HEK293 (cell line): Measurements from ENCODE around the gene NEK6.

Source experiments
- CTCF ChIA-PET: fragments of 350-600 bp; formaldehyde crosslinking; extraction: SDS; loops from one replicate; lab custom pipeline; 2021; ENCODE audit warnings: antibody characterized with exemption; lab: Yijun Ruan, JAX
- POLR2A ChIA-PET: fragments of 300-600 bp; formaldehyde crosslinking; extraction: SDS; loops from one replicate; lab custom pipeline; 2020; ENCODE audit warnings: antibody characterized with exemption, inconsistent platforms; lab: Yijun Ruan, JAX
- H3K27ac ChIP-seq: fragments of 200-500 bp; sonication (Bioruptor generic); 2 replicates; pipeline ENCODE4 v1.5.1; 2014; ENCODE audit warnings: low read depth, low read length, control low read depth, inconsistent platforms; ENCODE audit errors: extremely low read depth
- H3K36me3 ChIP-seq, 2 experiments: fragments of 200-500 bp in 1 of 2; sonication (Bioruptor generic) in 1 of 2; 1 replicate in 1 of 2; 2 replicates in 1 of 2; pipeline ENCODE4 v1.5.1; 2014 to 2017; ENCODE audit warnings: inconsistent platforms in 2 of 2, low read length in 2 of 2; ENCODE audit not compliant: control insufficient read depth in 2 of 2, insufficient read depth in 1 of 2
- H3K4me1 ChIP-seq: fragments of 200-500 bp; sonication (Bioruptor generic); 2 replicates; pipeline ENCODE4 v1.5.1; 2014; ENCODE audit warnings: mild to moderate bottlenecking, low read length, inconsistent platforms; ENCODE audit not compliant: control insufficient read depth, insufficient read depth
- H3K4me3 ChIP-seq: 2 replicates; pipeline ENCODE4 v1.5.1; 2011; ENCODE audit warnings: low read depth, mild to moderate bottlenecking, control low read depth, low read length, moderate library complexity
- H3K9me3 ChIP-seq: fragments of 200-500 bp; sonication (Bioruptor generic); 2 replicates; pipeline ENCODE4 v1.5.1; 2014; ENCODE audit warnings: low read depth, low read length, inconsistent platforms; ENCODE audit not compliant: control insufficient read depth, insufficient read depth
- IKZF3 ChIP-seq: fragments of 450-650 bp; IDR thresholded peaks from 2 replicates; pipeline ENCODE4 v1.5.0; 2018; ENCODE audit warnings: missing biosample characterization, mild to moderate bottlenecking, missing genetic modification characterization, moderate library complexity
- MYNN ChIP-seq: fragments of 450-650 bp; formaldehyde crosslinking; IDR thresholded peaks from 2 replicates; pipeline ENCODE4 v1.5.1; 2016; ENCODE audit warnings: missing biosample characterization, missing genetic modification characterization, borderline replicate concordance
- SCRT2 ChIP-seq: fragments of 450-650 bp; formaldehyde crosslinking; IDR thresholded peaks from 2 replicates; pipeline ENCODE4 v1.5.1; 2016; ENCODE audit warnings: missing biosample characterization, missing genetic modification characterization
- ZBTB20 ChIP-seq: fragments of 450-650 bp; formaldehyde crosslinking; IDR thresholded peaks from 2 replicates; pipeline ENCODE4 v1.5.1; 2016; ENCODE audit warnings: missing biosample characterization, missing genetic modification characterization
- ZBTB6 ChIP-seq: fragments of 450-650 bp; formaldehyde crosslinking; IDR thresholded peaks from 2 replicates; pipeline ENCODE4 v1.5.1; 2017; ENCODE audit warnings: missing biosample characterization, missing genetic modification characterization
- ZNF174 ChIP-seq: fragments of 450-650 bp; formaldehyde crosslinking; IDR thresholded peaks from 2 replicates; pipeline ENCODE4 v1.5.0; 2017; ENCODE audit warnings: missing biosample characterization, mild to moderate bottlenecking, missing genetic modification characterization
- ZNF266 ChIP-seq: fragments of 450-650 bp; formaldehyde crosslinking; IDR thresholded peaks from 2 replicates; pipeline ENCODE4 v1.5.1; 2016; ENCODE audit warnings: missing biosample characterization, missing genetic modification characterization, low read depth
- ZNF398 ChIP-seq: fragments of 450-650 bp; formaldehyde crosslinking; IDR thresholded peaks from 2 replicates; pipeline ENCODE4 v1.5.1; 2017; ENCODE audit warnings: missing biosample characterization, missing genetic modification characterization
- ZNF416 ChIP-seq: fragments of 450-650 bp; formaldehyde crosslinking; IDR thresholded peaks from 2 replicates; pipeline ENCODE4 v1.5.1; 2016; ENCODE audit warnings: missing biosample characterization, missing genetic modification characterization
- ZNF529 ChIP-seq: fragments of 450-650 bp; formaldehyde crosslinking; IDR thresholded peaks from 2 replicates; pipeline ENCODE4 v1.5.1; 2017; ENCODE audit warnings: missing genetic modification characterization, missing biosample characterization; ENCODE audit not compliant: insufficient replicate concordance
- ZNF549 ChIP-seq: fragments of 450-650 bp; IDR thresholded peaks from 2 replicates; pipeline ENCODE4 v1.5.1; 2018; ENCODE audit warnings: missing biosample characterization, missing genetic modification characterization, mild to moderate bottlenecking, inconsistent platforms, moderate library complexity
- ZNF621 ChIP-seq: fragments of 450-650 bp; formaldehyde crosslinking; IDR thresholded peaks from 2 replicates; pipeline ENCODE4 v1.5.1; 2017; ENCODE audit warnings: missing biosample characterization, missing genetic modification characterization
- ZNF654 ChIP-seq: fragments of 450-650 bp; formaldehyde crosslinking; IDR thresholded peaks from 2 replicates; pipeline ENCODE4 v1.5.1; 2016; ENCODE audit warnings: low read depth, missing biosample characterization, missing genetic modification characterization
- ZNF830 ChIP-seq: fragments of 450-650 bp; IDR thresholded peaks from 2 replicates; pipeline ENCODE4 v1.5.0; 2018; ENCODE audit warnings: missing biosample characterization, missing genetic modification characterization, low read depth, mild to moderate bottlenecking, moderate library complexity
- TF ChIP-seq, protein P1 (sequence below): fragments of 450-650 bp; formaldehyde crosslinking; IDR thresholded peaks from 2 replicates; pipeline ENCODE4 v1.5.1; 2016; ENCODE audit warnings: missing biosample characterization, missing genetic modification characterization, borderline replicate concordance
- TF ChIP-seq, protein P2 (sequence below): fragments of 450-650 bp; formaldehyde crosslinking; IDR thresholded peaks from 2 replicates; pipeline ENCODE4 v1.5.1; 2016; ENCODE audit warnings: missing biosample characterization, missing genetic modification characterization

Gene NEK6

GRCh38 chr9:124348831-124349230 lies 91.1 kb downstream of the NEK6 start:
- H3K4me1 ChIP-seq = no peaks in the 10 kb centered on the region
- TF ChIP-seq ZNF416 (no peak), ZNF654 (tag by site-specific recombination) (no peak), ZBTB20 (tag by site-specific recombination) (no peak), ZNF529 (tag by site-specific recombination) (no peak), MYNN (tag by site-specific recombination) (no peak)
- TF ChIP-seq, protein P1, sequence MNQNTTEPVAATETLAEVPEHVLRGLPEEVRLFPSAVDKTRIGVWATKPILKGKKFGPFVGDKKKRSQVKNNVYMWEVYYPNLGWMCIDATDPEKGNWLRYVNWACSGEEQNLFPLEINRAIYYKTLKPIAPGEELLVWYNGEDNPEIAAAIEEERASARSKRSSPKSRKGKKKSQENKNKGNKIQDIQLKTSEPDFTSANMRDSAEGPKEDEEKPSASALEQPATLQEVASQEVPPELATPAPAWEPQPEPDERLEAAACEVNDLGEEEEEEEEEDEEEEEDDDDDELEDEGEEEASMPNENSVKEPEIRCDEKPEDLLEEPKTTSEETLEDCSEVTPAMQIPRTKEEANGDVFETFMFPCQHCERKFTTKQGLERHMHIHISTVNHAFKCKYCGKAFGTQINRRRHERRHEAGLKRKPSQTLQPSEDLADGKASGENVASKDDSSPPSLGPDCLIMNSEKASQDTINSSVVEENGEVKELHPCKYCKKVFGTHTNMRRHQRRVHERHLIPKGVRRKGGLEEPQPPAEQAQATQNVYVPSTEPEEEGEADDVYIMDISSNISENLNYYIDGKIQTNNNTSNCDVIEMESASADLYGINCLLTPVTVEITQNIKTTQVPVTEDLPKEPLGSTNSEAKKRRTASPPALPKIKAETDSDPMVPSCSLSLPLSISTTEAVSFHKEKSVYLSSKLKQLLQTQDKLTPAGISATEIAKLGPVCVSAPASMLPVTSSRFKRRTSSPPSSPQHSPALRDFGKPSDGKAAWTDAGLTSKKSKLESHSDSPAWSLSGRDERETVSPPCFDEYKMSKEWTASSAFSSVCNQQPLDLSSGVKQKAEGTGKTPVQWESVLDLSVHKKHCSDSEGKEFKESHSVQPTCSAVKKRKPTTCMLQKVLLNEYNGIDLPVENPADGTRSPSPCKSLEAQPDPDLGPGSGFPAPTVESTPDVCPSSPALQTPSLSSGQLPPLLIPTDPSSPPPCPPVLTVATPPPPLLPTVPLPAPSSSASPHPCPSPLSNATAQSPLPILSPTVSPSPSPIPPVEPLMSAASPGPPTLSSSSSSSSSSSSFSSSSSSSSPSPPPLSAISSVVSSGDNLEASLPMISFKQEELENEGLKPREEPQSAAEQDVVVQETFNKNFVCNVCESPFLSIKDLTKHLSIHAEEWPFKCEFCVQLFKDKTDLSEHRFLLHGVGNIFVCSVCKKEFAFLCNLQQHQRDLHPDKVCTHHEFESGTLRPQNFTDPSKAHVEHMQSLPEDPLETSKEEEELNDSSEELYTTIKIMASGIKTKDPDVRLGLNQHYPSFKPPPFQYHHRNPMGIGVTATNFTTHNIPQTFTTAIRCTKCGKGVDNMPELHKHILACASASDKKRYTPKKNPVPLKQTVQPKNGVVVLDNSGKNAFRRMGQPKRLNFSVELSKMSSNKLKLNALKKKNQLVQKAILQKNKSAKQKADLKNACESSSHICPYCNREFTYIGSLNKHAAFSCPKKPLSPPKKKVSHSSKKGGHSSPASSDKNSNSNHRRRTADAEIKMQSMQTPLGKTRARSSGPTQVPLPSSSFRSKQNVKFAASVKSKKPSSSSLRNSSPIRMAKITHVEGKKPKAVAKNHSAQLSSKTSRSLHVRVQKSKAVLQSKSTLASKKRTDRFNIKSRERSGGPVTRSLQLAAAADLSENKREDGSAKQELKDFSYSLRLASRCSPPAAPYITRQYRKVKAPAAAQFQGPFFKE (tag by site-specific recombination) = no peak
- TF ChIP-seq, protein P2, sequence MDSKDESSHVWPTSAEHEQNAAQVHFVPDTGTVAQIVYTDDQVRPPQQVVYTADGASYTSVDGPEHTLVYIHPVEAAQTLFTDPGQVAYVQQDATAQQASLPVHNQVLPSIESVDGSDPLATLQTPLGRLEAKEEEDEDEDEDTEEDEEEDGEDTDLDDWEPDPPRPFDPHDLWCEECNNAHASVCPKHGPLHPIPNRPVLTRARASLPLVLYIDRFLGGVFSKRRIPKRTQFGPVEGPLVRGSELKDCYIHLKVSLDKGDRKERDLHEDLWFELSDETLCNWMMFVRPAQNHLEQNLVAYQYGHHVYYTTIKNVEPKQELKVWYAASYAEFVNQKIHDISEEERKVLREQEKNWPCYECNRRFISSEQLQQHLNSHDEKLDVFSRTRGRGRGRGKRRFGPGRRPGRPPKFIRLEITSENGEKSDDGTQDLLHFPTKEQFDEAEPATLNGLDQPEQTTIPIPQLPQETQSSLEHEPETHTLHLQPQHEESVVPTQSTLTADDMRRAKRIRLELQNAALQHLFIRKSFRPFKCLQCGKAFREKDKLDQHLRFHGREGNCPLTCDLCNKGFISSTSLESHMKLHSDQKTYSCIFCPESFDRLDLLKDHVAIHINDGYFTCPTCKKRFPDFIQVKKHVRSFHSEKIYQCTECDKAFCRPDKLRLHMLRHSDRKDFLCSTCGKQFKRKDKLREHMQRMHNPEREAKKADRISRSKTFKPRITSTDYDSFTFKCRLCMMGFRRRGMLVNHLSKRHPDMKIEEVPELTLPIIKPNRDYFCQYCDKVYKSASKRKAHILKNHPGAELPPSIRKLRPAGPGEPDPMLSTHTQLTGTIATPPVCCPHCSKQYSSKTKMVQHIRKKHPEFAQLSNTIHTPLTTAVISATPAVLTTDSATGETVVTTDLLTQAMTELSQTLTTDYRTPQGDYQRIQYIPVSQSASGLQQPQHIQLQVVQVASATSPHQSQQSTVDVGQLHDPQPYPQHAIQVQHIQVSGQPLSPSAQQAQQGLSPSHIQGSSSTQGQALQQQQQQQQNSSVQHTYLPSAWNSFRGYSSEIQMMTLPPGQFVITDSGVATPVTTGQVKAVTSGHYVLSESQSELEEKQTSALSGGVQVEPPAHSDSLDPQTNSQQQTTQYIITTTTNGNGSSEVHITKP (tag by site-specific recombination) = no peak
- no peak overlapping the region for H3K4me3 ChIP-seq
- ChIA-PET CTCF (no interaction called here), POLR2A (no interaction called here)
- H3K27ac ChIP-seq = no peak overlapping the region
- peaks cover 0 to 72% of the 10 kb centered on the region in 2 experiments; a peak in 1 of 3 replicates for H3K36me3 ChIP-seq
- H3K9me3 ChIP-seq = no peaks in the 10 kb centered on the region

DNA sequence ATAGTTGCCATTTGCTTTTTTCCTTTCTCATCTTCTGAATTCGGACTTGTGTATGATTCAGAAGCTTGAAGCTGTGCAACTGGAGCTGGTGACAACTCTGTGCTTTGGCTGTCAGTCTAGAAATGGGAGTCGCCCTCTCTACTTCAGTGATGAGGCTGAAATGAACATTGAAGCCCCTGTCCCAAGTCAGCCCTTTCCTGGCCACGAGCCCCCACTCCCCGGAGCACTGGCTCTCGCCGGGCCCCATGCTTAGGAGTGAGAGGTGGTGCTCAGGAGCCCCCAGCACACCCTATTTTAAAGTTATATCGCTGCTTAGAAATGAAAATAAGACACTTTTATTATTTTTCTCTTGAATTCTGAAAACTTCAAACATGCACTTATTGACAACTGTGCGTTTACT lies 91.5 kb downstream of the NEK6 start:
- Histone ChIP-seq H3K9me3 (no peaks in the 10 kb centered on the region), H3K4me3 (no peak overlapping the region), H3K27ac (no peak overlapping the region), H3K36me3 (peaks cover 0 to 74% of the 10 kb centered on the region in 2 experiments; a peak in 1 of 3 replicates), H3K4me1 (no peaks in the 10 kb centered on the region)
- POLR2A ChIA-PET = no interaction called here
- no peak for TF ChIP-seq ZBTB6
- CTCF ChIA-PET = no interaction called here

GRCh38 chr9:124349675-124350493 lies 92.1 kb downstream of the NEK6 start:
- Histone ChIP-seq H3K4me1 (no peaks in the 10 kb centered on the region), H3K27ac (no peak overlapping the region), H3K36me3 (peaks cover 0 to 77% of the 10 kb centered on the region in 2 experiments; a peak in 1 of 3 replicates), H3K4me3 (no peak overlapping the region), H3K9me3 (no peaks in the 10 kb centered on the region)
- ChIA-PET POLR2A (no interaction called here), CTCF (no interaction called here)
- TF ChIP-seq ZNF174 (no peak), IKZF3 (tag by site-specific recombination) (no peak), ZNF398 (tag by site-specific recombination) (no peak), ZNF830 (no peak), SCRT2 (tag by site-specific recombination) (no peak), ZNF549 (tag by site-specific recombination) (no peak), ZNF266 (tag by site-specific recombination) (no peak), ZNF621 (no peak)
